HG03175 (cell line): ENCODE data around the gene TMEM255A.

Experiments used
- ATAC-seq: cut with Tn5 transposase; IDR thresholded peaks from one replicate; pipeline ENCODE4 v1.9.1; 2021; ENCODE audit warnings: mild to moderate bottlenecking, moderate library complexity; ENCODE audit not compliant: unreplicated experiment

Gene TMEM255A

DNA sequence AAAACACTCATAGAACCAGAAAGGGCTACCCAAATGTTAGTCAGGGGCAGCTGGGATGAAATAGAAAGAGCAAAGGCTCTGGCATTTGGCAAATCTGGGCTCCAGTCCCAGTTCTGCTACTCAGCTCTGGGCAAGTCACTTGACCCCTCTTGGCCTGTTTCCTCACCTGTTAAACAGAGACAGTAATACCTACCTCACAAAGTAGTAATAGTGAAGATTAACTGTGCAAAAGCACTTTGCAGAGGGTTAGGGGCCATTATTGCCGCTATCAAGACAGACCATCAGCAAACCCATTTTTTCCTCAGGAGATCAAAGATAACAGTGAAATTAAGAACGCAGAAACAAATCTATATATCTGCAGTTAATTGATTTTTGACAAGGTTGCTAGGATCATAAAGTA is 40.0 kb downstream of the TMEM255A start:
- no peak for ATAC-seq

DNA sequence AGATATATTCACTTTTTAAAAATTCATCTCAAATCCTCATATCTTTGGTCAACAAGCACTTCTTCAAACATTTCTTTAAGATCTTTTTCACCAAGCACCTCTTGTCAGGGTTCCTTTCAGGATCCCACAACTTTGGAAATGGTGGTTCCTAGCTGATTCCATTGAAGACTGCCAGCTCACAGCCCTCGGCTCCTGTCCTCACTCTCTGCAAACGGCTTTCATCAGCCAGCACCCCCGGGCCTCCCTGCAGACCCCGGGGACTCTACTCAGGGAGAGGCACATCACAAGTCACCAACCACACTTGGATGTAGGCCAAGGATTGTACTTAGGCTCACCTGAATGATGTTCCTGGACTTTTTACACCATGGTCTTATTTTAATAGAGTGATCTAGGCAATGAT is 40.7 kb downstream of the TMEM255A start:
- no peak for ATAC-seq

DNA sequence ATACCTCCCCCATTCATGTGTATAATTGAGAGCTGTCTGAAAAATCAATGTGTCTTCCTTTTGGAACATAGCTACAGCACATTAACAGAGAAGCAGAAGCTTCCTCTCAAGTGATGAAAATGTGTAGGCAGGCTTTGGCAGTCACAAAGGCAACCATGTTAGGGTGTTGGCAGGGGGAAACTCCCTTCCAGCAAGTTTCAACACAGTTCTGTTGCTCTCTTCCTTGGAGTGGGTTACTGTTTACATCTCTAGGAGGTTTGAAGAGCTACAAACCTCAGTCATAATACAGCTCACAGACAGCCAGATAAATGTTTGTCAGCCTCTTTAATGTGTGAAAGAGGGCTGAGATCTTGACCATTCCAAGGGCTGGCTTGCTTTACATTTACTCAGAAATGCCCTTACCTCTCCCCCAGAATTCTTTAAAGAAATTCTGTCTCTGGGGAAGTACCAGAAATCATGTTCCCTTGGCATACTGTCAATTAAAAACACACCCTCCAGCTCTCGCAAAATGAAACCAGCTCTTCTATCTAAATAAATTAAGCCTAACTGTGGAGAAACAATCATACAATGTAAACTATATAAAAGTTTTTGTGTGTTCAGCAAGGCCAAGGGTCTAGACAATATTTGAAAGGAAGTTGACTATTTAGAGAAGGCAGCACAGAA is 41.8 kb downstream of the TMEM255A start:
- ATAC-seq, result no peak

DNA sequence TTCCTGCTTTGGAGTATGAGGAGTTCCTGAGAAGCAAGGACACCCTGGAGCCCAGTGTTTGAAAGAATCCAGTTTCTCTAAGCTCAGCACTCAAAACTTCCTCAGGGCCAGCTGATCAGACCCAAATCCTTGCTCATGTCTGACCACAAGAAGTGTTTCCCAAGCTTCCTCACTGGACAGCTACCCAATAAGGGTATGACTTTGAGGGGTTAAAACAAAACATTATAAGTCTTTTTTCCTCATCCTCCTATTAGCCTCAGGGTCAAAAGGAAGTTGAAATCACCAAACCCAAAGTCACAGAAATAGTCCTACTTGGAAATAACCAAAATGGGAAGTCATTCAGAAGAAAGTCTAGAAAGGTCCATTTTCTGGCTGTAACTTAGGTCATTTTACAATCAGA is 46.9 kb downstream of the TMEM255A start:
- ATAC-seq, result no peak

DNA sequence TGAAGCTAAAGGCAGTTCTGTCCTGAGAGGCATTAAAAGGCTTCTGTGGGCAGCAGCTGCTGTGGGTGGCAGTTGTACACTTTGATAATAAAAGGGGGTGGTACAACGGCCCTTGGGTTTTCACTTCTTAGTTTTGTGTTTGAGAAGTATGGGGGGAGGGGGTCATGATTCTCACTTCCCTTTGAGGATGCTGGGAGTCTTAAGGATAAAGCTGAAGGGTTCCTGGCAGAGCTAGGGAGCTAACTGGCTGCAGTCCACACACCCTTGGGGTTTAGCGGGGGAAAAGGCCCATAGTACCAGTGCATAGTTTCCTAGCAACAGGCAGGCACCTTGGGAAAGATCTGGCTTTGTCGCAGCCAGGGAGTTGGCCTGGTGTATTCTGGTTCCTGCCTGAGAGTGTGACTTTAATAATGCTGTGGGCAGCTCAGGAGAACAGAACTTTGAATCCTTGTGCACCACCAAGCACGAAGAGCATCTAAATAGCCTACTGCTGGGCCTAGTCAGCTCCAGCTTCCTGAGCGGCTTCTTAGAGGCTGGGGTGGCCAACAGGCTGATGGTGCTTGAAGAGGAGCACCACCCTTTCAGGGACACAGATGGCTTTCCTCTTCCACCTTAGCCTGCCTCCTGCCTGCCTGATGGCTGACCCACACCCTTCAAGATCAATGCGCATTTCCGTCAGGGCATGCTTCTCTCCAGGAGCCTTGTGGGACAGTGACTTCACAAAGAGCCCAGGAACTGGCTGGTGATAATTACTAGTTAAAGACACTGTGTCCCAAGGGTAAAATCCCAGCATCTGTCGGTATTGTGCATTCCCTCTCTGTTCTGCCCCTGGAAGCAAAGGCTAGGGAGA is 48.2 kb downstream of the TMEM255A start:
- no peak for ATAC-seq

DNA sequence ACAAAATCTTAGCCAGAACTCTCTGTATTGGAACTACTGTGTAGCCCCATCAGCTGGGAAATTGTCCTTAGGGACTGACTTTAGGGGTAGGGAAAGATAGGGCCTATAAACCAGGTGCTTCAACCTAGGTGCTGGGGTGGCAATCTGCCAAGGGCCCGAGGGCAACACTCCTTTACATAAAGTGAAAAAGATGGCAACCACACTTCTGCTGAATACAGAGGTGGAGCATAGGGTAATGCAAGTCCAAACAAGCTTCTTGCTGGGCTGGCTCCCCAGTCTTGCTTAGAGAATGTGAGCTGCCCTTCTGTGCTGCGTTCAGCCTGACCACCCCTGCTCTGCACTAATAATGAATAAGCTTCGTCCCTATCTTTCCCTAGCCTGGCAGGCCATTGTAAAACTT is 50.9 kb downstream of the TMEM255A start:
- no peak for ATAC-seq

DNA sequence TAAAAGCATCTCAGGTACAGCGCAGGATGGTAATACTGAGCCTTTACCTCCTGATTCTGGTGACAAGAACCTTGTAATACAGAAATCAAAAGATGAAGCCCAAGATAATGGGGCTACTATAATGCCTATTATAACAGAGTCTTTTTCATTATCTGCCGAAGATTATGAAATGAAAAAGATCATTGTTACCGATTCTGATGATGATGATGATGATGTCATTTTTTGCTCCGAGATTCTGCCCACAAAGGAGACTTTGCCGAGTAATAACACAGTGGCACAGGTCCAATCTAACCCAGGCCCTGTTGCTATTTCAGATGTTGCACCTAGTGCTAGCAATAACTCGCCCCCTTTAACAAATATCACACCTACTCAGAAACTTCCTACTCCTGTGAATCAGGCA is 57.5 kb downstream of the TMEM255A start:
- ATAC-seq, result no peak

DNA sequence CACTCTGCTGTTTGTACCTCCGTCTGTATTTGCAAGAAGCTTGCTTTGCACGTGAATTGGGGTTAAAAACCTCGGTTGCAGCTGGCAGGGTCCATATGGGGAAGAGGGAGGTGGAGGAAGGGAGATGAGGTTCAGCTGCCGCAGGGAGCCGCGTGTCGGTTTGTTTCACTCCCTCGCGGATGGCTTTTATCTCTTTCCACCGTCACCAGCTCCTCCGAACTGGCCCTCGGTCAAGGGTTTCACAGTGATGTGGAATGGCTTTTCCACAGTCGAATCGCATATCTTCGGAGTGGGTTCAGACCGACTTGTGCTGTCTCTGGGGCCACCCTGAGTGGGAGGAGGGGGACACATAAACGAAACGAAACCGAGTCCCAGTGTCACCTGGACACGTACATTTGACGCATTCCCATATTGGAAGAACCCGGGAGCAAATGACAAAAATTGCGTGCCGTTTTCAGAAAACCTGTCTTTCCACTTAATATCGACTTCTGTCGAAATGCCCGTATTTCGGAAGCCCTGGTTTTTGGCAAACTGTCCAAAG is 59.7 kb downstream of the TMEM255A start:
- ATAC-seq, result no peak

DNA sequence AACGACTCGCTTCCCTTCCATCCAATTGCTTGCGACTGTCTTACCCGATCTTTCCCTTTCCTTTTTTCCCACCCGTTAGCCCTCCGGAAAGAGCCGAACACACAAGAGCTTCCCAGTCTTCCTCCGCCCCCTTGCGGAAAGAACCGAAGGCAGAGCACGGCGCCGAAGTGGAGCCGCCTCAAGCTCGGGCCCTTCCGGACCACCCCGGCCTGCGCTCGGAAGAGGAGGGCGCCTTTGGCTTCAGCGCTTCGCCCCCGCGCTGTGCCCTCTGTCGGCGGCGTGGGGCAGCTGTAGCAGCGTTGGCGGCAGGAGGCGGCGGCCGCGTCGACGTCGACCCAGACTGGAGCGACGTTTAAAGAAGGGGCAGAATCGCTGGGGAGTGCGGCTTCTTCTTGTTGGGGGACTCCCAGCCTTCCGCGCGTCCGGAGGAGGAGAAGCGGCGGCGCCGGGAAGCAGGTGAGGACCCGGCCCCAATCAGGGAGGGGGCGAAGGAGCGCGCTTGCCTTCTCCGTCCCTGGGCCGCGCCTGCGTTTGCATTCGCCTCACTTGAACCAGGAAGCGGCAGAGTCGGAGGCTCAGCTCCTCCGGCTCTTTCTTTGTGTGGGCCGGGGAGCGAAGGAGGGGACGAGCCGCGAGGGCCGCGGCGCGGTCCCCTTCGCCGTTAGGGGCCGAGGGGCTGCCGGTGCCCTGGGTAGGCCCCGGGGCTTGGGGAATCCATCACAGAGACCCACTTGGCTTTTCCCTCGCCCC is 60.6 kb downstream of the TMEM255A start, which contains the start of gene ZBTB33:
Gene ZBTB33, plus strand, starts transcription at position 291 of the 750 bp plus-strand sequence. CDS start 2,604 bp downstream, outside the sequence.
- ATAC-seq, result peak; percentile 98

DNA sequence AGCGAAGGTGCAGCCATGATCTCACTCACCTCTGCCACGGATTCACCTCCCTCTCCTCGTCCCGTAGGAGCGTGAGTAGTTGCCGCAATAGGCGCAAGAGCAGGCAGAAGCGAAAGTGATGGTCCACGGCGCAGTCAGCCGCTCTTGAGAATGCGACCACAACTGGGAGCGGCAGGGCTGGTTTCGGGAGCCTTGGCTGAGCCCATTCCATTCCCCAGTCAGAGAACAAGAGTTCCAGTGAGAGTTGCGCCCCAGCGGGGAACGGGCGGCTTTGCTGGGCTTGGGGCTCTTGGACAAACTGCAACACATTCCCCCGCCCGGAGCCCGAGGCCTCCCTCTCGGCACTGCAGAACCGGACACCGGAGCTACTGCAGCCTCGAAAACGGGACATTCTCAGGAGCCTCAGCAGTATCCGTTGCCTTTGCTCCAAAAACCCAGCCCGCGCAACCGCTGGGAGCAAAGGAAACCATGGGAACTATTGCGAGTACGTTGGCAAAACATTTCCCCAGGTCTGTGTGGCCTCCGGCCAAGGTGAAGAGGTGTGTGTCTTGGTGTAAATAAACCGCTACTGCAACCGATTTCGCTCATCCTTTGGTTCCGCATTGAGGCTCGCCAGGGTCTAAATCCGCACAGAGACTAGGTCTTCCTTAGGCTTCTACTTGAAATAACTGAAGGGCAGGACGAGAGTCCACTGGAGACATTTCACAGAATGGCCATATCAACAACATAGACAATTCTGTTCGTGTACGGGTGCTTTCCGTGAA is 66.3 kb downstream of the TMEM255A start:
- peak; percentile 81 for ATAC-seq

DNA sequence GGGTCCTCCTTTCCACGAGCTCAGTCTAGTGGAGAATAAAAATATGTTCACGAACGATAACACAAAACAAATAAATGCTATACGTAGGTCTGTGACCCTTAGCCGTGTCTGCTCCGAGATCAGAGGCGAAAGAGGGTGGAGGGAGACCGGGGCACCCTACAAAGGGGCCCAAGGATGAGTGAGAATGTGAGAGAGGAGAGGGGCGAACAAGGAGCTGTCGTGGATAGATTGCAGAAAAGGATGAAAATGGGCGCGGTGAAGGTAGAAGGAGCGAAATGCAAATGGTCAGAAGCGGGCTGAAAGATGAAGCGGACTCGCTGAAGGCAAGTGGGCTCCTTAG is 66.9 kb downstream of the TMEM255A start:
- no peak for ATAC-seq

DNA sequence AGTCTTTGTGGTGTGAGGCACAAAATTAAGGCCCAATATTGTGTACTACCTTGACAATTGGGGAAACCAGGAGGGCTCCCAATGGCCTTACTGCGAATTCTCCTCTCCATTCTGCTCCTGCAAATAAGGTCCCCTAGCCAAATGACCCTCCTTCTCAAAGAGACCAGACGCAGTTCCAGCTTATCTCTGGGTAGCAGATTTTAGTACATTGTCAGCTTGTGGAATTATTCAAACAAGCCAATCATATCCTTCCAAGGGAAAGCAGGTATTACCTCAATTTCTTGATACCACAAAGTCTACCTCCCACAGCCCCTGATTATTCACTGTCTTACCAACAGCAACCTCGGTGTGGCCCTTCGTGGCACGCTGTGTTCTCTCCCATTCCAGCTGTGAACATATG is 68.4 kb downstream of the TMEM255A start:
- ATAC-seq, result no peak

DNA sequence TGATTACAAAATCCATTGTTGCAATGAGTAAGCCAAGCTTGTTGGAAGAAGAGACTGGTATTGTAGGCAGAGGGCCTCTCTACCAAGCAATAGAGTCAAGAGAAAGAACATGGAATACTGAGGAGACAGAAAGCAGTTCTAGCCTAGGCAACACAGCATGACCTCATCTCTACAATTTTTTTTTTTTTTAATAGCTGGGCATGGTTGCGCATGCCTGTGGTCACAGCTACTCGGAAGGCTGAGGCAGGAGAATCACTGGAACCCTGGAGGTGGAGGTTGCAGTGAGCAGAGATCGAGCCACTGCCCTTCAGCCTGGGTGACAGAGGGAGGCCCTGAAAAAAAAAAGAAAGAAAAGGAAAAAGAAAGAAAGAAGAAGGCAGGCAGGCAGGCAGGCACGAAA is 72.3 kb downstream of the TMEM255A start:
- ATAC-seq, result no peak

DNA sequence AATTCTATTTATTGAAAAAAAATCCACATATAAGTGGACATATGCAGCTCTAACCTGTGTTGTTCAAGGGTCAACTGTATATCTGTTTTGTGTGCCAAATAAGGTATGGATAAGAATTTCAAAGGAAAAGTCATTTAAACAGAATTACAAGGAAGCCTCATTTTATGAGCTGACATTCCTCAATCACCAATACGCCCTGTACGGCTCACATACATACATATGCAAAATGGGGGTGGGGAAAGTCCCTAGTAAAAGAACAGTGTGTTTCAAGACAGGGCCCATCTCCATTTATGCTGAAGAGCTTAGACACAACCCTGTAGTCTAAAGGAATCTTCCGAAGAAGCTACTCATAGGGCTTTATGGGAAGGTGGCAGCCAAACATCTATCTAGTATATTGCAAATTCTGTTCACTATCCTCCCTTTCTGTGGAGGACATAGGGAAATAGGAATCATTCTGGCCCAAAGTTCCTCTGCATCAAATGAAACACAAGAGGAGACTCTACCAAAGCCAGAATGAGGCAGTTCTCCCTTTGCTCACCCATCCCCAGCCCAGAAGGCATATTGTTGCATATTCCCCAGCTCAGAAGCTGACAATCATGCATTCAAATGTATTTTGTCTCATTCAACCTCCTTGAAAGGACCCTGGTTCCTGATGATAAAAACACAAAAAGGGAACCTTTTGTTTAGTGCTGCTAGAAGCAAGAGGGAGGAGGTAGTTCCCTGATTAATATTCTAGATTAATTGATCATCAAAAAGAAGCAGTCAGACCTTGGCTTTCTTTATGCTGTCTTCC is 74.4 kb downstream of the TMEM255A start:
- no peak for ATAC-seq

DNA sequence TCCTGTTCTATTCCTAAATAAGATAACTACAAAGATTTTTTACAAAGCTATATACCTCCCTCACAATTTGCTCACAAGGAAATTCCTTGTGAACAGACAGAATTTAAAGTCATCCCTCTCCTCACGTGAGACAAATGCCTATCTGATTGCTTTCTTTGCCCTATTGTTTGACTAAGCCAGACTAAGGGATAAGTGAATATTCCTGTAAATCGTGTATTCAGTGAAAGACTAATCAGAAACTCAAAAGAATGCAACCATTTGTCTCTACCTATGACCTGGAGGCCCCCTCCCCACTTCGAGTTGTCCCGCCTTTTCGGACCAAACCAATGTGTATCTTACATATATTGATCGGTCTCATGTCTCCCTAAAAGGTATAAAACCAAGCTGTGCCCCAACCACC is 76.0 kb downstream of the TMEM255A start:
- no peak for ATAC-seq

DNA sequence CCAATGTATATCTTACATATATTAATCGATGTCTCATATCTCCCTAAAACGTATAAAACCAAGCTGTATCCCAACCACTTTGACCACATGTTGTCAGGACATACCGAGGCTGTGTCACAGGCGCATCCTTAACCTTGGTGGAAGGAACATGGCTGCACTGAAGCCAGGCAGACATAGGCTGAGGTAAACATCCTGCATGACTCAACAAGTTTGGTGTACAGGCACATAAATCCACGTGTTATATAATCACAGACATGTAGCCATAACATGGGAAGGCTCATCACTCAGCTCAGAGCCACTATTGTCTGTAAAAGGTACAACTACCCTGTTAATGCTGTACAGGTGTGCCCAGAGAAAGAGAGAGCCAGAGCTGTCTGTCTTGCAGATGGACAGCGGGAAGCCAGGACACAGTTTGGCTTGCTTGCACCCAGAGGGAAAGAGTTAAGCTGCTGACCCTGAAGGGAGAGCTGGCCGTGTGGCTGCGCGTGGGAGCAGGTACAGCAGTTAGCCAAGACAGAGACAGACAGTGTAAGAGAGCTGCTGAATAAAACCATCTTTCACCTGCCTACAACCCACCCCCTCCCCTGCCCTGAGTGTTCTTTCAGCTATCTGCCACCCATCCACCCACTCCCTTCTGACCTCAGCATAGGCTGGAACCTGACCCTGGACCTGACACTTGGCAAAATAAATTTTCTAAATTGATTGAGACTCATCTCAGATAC is 82.9 kb downstream of the TMEM255A start:
- no peak for ATAC-seq

DNA sequence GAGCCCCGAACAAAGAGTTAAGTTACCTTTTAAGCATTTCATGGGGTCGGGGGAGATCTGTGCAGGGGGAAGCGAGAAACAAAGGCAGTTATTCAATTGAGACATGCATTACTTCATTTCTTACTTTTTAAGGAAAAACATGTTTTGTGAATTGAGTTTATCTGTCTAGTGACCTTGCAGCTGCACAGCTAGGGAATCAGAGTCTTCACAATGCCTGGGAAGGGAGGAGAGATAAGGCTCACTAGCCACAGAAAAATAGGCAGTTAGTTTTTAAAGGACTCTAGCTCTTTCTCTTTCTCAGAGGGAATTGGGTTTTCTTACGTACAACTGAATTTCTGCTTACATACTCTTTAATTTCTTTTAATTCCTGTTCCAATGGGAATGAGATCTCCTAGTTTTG is 86.9 kb downstream of the TMEM255A start:
- no peak for ATAC-seq

DNA sequence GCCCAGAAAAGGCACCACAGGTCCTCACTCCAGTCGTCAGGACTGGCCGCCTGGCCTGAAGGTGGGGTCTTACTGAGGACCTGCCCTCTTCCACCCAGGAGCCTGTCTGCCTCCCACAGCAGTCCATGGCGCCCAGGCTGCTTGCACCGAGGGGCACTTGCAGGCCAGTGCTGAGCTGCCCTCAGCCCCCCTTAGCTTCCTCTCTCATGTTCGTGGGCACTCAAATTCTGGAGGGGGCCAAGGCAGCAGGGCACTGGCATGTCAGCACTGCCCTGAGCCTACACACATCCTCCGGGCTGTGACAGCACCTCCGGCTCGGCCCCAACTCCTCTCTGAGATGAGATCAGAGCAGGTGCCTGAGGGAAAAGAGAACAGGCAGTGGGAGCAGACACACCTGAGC is 87.9 kb downstream of the TMEM255A start:
- ATAC-seq, result no peak
